NCI-H774 (cell line): ENCODE data around the gene ADAMTSL1.
A peak's percentile ranks its signal among the peaks of the same experiment; 100 is the strongest.
"Not testable (repeated sequence)": the region's sequence is repeated elsewhere in the genome, so short reads cannot be mapped to it uniquely, and the experiment has no call there.

ENCODE experiments used
- DNase-seq: peaks from one replicate; lab custom pipeline; 2025; lab: John Stamatoyannopoulos, UW

Gene ADAMTSL1

GRCh38 chr9:18863791-18864190 lies 389.8 kb downstream of the ADAMTSL1 start:
- DNase-seq: no peak

DNA sequence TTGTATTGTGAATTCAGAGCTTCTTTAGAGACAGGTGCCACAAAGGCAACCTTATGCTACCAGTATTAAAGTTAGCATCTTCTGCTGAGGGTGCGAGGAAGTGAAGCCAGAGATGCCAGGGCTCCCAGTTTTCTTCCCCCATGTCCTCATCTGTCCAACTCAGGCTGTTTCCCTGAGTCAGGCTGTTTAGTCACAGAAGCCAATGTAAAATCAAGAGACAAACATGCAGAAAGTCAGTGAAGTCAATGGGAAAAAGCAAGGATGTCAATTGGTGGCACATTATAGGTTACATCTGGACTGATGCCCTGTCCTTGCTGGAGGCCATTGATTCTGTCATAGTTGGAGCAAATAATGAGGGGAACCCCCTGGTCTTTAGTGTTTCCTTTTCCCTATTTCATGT lies 390.6 kb downstream of the ADAMTSL1 start:
- no peak for DNase-seq

GRCh38 chr9:18865542-18865941 lies 391.6 kb downstream of the ADAMTSL1 start:
- no peak for DNase-seq

GRCh38 chr9:18866121-18866831 lies 392.3 kb downstream of the ADAMTSL1 start:
- no peak for DNase-seq

GRCh38 chr9:18869725-18870124 lies 395.8 kb downstream of the ADAMTSL1 start:
- no peak for DNase-seq

- DNase-seq: no peak
Observed at GRCh38 chr9:18874069-18874468, 400.1 kb downstream of the ADAMTSL1 start.

DNA sequence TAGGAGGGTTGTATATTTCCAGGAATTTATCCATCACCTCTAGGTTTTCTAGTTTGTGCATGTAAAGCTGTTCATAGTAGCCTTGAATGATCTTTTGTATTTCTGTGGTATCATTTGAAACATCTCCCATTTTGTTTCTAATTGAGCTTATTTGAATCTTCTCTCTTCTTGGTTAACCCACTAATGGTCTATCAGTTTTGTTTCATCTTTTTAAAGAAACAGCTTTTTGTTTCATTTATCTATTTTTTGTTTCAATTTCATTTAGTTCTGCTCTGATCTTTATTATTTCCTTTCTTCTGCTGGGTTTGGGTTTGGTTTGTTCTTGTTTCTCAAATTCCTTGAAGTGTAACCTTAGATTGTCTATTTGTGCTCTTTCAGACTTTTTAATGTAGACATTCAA lies 401.0 kb downstream of the ADAMTSL1 start:
- DNase-seq: not testable (repeated sequence)

DNA sequence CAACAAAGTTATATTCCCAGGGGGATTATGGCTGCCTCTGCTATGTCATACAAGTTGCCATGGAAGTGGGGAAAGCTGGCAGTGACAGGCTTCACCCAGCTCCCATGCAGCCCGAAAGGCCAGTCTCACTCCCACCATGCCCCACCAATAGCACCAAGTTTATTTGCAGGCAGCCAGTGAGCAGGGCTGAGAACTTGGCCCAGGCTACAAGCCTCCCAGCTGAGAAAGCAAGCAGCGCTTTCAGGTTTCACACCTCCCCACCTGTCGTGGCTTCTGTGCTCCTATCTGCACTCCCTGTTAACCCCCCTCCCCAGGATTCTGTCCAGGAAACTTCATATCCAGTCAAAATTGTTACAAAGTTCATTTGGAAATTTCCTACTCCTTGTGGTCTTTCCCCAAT lies 404.0 kb downstream of the ADAMTSL1 start:
- no peak for DNase-seq

GRCh38 chr9:18881758-18882157 lies 407.8 kb downstream of the ADAMTSL1 start:
- DNase-seq: no peak

DNA sequence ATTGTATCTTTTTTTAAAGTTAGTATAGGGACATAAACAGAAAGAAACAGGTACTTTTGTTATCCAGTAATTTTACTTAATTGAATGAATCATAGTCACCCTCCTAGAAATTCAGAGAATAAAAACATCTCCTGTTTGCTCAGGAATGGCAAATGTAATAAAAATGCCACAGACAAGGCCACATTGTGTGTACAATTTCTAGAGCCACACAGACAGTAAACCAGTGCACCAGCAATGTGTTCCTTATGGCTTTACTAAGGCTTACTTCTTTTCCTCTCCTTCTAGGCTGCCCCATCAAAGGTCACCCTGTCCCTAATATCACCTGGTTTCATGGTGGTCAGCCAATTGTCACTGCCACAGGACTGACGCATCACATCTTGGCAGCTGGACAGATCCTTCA lies 413.6 kb downstream of the ADAMTSL1 start:
- no peak for DNase-seq

GRCh38 chr9:18888290-18888689 lies 414.3 kb downstream of the ADAMTSL1 start:
- no peak for DNase-seq

GRCh38 chr9:18889550-18889949 lies 415.6 kb downstream of the ADAMTSL1 start:
- DNase-seq: no peak

DNA sequence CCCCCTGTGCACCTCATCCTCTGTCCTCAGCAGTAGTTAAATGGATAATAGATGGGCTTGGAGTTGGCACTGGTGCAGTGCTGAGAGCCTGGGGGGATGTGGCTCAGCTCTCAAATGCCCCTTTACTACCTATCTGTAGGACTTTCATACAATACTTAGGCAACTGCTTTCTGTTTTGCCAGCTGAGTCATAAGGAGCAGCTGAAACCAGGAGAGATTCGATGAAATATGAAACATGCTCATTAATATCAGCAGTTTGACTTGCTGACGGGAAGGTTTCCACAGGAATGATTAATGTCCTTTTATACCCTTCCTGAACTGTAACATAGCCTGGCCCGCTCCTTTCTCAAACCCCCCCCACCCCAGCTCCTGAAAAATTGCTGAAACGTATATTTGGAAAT lies 416.4 kb downstream of the ADAMTSL1 start:
- no peak for DNase-seq

DNA sequence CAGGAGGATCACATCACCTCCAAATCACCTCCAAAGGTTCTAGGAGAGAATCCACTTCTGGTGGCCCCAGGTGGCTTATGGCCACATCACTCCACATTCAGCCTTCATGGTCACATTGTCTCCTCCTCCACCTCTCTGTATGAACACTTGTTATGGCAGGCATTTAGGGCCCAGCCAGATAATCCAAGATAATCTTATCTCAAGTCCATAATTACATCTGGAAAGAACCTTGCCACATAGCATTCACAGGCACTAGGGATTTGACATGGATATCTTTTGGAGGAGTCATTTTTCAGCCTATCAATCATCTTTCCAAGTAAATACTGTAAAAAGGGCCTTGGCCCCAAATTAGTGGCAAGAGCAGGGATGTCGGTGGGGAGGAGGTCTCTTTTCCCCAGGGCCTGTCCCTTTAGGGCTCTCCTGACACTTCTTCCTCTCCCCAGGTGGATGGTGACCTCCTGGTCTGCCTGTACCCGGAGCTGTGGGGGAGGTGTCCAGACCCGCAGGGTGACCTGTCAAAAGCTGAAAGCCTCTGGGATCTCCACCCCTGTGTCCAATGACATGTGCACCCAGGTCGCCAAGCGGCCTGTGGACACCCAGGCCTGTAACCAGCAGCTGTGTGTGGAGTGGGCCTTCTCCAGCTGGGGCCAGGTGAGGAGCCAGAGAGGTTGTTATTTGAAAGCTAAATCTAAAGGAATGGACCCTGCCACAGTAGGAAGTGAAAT lies 418.2 kb downstream of the ADAMTSL1 start:
- no peak for DNase-seq

- DNase-seq: no peak
Observed at GRCh38 chr9:18893046-18893445, 419.1 kb downstream of the ADAMTSL1 start.

- DNase-seq: no peak
Observed at GRCh38 chr9:18893491-18893890, 419.5 kb downstream of the ADAMTSL1 start.

- DNase-seq: no peak
Observed at GRCh38 chr9:18896004-18896403, 422.1 kb downstream of the ADAMTSL1 start.

DNA sequence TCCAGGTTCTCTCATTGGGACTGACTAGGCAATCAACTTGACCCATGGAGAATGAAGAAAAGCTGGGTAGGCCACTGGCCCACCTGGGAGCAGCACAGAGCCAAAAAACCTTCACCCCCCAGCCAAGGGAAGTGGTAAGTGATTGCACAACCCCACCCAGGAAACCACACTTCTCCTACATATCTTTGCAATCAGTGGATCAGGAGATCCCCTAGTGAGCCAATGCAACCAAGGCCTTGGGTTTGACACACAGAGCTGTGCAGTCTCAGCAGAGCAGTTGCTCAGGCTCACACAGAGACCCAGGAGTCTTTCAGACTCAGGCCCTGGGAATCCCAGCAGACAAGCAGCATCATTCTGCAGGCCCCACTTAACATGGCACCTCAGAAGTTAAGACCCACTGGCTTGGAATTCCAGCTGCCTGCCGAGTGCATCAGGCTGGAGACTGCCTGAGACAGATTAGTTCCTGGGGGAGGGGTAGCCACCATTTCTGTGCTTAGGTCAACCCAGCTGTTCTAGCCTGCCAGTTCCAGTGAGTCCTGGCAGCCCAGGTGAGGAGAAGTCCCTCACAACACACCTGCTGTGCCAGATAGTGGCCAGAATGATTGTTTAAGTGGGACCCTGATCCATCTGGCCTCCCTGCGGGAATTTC lies 422.7 kb downstream of the ADAMTSL1 start:
- peak; percentile 51 for DNase-seq

- no peak for DNase-seq
Observed at GRCh38 chr9:18903450-18903849, 429.5 kb downstream of the ADAMTSL1 start.

DNA sequence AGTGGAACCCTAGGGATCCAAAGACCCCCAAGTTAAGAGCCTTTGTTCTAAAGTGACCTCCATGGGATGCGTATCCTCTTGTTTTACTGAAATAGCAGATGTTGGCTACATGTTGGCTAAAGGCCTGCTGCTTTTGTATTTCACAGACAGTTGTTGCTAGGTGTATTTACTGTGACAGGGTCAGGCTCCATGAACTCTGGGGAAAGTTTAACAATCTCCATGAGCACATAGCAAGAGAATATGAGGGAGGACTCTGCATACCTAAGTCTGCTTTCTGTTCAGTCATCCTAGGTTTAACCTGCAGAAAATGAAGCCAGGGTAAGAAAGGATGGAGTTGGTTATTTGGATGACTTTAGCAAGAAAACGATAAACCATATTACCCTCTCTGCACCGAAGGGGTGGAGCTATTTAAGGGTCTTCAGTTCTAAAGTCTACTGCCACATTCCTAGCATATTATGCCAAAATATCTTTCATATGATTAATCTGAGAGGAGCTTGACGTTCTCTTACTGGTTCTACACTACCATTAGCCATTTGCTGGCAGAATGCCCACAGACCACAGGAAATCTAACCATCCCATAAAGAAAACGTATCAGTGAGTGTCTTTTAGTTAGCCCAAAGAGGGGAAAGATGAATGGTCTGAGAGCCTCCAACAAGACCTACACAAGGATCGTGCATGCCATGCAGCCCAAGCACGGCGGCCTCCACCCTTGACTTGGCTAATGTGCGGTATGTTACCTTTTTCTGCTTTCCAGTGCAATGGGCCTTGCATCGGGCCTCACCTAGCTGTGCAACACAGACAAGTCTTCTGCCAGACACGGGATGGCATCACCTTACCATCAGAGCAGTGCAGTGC lies 431.3 kb downstream of the ADAMTSL1 start:
- DNase-seq: no peak

DNA sequence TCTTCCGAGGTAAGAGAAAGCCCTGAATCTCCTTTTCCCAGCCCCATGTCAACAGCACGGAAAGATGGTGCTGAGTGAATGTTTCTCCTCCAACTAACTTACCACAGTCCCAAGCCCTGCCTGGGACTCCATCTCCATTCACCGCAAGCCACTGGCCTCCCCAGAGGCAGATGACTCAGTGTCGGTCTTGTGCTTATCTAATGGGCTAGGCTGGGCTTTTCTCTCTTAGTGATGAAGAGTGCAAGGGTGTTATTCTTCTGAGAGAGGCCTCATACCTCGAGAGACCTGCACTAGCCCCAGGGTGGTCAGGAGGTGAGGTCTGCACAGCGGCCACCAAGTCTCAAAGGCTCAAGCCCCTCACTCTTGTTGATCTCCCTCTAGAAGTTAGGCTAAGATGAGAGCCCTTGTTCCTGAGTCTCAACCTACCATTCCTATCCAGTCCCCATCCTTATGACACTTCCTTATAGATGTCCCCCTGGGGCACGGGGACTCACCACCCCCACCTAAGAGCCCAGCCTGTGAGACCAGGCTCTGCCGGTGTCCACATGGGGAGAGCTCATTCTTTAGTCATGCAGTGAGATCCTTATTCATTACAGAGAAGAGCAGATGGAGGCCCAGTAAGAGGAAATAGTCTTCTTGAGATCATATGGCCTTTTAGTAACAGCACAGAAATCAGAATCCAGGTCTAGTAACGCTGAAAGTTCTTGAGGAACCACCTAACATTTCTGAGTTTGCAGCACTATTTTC lies 432.1 kb downstream of the ADAMTSL1 start:
- DNase-seq: no peak
